ENCODE results near the gene TAF3.

The TAF3 gene

DNA sequence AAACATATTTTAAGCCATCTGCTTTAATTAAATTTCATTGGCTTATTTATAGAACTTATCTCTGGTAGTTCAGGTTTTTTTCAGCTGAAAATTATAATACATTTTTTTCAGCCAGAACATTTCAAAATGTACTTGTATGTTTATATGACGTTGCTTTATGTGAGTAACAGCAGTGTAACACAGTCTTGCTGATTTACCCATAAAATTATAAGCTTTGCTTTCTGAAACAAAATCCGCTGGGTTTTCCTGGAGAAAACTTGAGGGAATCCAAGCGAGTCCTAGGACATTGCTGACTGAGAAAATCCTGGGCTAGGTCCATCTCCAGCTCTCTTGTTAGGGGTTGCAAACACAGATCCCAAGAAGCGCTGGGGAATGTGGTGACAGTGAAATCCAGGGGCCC, 124.0 kb downstream of the TAF3 start:
- FAIRE-seq = peak; percentile 30

GRCh38 chr10:7942859-7943258, 124.6 kb downstream of the TAF3 start:
- no peak for FAIRE-seq

DNA sequence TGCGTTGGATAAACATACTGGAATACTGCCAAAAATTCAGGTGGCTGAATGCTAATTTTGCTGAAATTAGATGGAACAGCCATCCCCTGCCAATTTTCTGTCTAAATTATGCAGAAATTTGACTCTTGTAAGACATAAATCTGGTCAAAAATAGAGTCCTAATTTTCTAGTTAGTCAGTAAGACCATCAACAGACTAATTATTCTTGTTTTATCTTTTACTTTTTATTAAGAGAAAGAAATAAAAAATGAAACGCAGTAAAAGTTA, 125.8 kb downstream of the TAF3 start:
- no peak for FAIRE-seq

DNA sequence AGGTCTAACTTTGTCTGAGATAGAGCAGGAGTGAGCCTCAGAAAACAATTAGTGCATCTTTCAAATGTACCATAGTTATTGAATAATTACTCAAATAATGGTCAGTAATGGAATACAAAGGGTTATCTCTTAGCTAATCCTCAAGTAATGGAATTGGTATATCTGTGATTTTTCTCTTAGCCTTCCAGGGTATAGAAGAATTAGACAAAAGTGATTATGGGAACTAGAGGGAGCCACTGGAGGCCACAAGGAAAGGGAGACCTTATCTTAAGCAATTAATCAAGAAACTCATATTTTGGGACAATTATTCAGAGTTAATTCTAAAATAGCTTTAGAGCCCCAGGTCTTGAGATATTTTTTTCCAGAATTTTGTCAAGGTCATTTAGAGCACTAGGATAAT, 126.2 kb downstream of the TAF3 start:
- FAIRE-seq = no peak

DNA sequence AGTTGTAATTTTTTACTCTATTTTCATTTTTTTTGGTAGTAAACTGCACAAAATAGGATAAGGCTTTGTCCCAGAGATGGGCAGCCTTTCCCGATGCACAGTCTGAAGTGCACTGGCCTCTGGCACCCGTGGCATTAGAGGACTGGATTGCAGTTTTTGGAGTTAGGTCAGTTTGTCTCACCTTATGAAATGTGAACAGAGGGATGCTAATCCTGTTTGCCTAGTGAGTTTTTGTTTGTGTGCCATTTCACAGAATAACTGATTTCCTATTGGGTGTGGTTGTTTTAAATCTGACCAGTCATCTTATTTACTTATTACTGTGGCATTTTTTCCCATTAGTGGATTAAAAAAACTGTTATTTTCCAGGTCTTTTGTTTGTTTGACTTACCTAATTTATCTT, 126.7 kb downstream of the TAF3 start:
- no peak for FAIRE-seq

DNA sequence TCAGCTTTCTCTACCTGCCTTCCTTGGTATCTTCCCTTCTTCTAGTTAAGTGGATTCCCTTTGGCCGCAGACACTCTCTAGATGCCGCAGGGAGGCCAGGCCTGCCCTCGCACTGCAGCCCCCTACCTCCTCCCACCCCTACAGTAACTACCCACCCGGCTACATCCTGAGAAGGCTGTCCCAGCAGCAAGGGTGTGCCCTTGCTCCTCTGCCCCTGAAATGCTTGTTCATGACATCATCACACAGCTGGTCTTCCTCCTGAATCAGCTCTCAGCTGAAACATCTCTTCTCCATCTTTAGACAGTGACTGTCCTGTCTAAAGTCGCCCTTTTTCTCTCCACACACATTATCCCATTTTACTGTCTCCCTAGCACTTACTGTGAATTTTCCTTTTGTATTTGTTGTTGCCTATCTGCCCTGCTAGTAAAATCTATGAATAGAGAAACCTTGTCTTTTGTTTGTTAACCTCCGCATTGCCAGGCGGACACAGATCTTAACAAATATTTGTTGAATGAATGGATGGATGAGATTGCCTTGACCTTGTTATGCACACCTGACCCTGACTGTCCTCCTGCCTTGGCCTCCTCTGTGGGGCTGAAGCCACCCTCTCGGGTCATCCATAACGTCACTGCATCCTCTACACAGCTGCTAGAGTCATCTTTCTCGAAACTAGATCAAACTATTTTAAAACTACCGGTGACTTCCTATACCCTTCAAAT, 127.3 kb downstream of the TAF3 start:
- FAIRE-seq = no peak

GRCh38 chr10:7948371-7949000, 130.2 kb downstream of the TAF3 start:
- no peak for FAIRE-seq

DNA sequence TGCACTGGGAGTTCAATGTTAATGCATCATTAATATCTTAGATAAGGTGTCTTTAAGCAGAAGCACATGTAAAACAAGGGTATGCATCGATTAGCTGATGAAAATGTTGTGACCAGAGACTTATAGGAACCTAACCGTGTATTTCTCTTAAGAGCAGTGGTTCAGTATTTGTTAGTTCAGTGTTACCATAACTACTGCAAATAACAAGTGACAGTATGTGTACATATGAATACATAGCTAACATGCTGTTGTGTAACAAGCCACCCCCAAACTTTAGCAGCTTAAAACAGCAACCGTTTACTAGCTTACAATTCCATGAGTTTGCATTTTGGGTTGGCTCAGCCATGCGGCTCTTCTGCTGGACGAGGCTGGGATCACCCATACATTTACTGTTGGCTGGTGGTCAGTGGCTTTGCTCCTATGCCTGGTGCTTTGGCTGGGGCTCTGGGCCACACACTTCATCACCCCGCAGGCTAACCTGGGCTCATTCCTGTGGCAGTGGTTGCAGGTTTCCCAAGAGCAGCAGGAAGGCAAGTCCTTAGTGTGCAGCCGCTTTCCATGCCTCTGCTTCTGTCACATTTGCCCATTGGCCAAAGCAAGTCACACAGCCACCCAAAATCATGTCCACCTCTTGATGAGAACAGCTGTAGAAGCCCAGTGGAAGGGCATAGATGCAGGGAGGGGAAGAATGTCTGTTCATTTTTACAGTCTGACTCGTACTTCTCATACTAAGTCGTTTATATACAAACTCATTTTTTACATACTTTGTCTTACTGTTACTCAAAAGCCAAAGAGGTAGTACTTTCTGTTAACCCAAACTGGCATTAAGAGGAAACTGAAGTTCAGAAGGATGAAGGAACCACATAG, 132.9 kb downstream of the TAF3 start:
- FAIRE-seq = no peak

DNA sequence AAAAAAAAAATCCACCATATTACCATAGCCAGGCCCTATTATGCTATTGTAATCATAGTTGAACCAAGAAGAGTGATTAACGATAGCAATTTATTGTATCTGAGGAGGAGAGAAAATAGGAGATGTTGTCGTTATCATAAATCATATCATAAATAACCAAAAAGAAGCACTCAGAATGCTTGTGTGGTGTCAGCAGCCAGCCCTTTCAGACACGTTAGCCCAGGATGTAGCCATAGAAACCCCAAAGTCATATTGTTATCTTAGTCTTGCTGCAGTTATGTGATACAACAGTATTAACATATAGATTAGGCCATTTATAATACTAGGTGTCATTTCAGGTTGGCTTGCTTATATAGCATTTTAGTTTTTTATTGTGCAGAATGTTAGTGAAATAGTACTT, 134.0 kb downstream of the TAF3 start:
- FAIRE-seq = no peak

- no peak for FAIRE-seq
Measured at GRCh38 chr10:7953447-7953846, 135.1 kb downstream of the TAF3 start.

DNA sequence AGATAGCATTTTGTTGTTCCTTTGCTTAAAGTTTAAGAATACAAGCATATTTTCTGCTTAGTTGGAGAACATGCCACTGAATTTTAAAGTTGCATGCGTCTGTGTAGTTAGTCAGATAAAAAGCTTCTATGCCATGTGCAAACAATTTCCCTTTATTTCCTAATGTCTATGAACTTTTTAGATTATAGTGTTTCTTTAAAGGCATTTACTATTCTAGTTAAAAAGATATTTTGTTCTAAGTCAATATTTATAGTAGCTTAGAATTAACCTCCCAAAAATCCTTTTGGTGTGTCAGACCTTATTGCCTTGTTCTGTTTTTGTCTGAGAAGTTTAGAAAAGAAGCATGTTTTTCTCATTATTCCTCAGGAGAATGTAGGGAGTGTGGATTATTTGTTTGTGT, 137.1 kb downstream of the TAF3 start:
- no peak for FAIRE-seq

DNA sequence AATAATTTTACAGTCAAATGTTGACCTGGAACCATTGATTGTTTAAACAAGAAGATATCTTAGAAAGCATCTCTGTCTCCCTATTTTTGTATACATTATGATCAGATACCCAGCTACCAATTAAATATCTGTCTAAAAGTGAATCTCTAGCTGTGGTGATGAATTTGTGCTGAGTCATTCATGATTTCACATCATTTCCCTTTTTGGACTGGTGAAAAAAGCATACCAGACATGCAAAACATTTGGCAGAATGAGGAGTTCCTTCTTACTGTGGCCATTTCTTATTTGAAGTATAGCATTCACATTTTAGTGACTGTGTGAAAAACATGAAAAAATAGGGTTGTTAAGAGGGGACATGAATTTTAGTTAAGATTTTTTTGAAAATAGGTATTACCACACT, 138.2 kb downstream of the TAF3 start:
- no peak for FAIRE-seq

DNA sequence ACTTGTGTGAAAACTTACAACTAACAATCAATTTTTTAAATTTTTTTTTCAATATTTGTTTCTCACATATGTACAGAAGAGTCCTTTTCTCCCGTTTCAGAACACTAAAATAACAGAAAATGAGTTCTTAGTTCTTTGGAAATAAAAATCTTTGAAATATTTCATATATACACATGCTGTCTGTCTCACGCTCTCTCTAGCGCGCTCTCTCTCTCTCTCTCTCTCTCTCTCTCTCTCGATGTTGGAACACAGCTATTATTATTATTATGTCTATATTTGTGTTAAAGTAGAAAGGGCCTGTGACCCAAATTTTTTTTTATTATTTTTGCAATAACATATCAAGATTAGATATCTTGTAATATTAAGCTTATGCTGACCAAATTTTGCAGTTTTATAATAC, 139.3 kb downstream of the TAF3 start:
- FAIRE-seq = peak; percentile 43

DNA sequence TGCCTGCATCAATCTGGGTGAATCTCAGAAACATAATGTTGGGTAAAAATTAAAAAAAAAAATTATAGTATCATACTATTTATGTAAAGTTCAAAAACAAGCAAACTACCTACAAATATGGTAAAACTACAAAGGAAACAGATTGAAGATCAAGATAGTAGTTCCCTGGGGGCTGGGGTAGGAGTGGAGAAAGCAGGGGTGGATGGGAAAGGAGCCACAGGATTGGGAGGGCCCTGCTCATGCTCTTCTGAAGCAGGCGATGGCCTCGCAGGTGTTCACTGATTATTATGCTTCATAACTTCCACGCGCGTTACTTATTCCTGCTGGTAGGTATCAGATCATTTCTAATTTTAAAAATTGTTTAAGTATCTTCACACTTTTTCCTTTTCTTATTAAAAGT, 140.1 kb downstream of the TAF3 start:
- FAIRE-seq = no peak

- FAIRE-seq = no peak
Measured at GRCh38 chr10:7960108-7960507, 141.8 kb downstream of the TAF3 start.

DNA sequence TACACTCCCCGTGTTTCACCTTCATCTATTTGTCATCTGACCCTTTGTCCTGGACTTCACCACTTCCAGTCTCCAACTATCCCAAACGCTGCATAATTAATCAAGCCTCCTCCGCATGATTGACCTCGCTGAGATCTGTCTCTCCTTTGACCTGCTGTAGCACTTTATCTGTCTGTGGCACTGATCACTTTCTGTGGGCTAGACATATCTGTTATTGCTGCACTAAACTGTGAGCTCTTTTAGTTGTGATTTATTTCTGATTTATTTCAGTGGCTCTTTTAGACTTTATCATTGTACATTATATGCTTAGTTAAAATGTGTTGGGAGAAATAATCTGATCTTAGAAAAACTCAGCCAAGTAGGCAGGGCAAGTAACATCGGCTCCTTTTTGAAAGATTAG, 144.3 kb downstream of the TAF3 start:
- FAIRE-seq = no peak

DNA sequence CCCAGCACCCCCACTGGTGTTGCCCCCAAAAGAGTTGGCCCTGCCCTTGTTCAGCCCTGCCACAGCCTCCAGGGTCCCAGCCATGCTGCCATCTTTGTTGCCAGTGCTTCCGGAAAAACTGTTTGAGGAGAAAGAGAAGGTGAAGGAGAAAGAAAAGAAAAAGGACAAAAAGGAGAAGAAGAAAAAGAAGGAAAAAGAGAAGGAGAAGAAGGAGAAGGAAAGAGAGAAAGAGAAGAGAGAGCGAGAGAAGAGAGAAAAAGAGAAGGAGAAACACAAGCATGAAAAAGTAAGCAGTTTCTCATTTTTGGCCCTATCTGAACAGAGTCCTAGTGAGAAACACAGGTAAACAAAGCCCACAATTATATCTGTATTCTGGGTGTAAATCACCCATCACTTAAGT, 147.2 kb downstream of the TAF3 start:
- FAIRE-seq = no peak

DNA sequence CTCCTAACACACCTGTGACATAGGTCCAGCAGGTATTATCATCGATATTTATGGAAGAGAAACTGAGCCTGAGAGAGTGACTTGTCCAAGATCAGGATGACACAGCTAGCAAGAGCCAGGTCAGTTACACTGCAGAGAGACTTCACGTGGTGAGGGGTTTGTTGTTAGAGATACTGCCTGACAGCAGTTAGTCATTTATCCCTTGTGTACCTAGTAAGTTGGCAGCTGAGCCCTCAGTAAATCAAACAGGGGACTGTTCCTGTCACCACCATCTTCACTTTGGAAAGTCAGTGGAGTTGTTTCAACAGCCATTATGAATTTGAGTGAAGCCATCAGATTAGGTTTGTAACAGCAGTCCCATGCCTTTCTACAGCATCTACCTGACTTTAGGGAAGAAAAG, 148.7 kb downstream of the TAF3 start:
- no peak for FAIRE-seq

GRCh38 chr10:7968510-7969112, 150.3 kb downstream of the TAF3 start:
- FAIRE-seq = no peak

DNA sequence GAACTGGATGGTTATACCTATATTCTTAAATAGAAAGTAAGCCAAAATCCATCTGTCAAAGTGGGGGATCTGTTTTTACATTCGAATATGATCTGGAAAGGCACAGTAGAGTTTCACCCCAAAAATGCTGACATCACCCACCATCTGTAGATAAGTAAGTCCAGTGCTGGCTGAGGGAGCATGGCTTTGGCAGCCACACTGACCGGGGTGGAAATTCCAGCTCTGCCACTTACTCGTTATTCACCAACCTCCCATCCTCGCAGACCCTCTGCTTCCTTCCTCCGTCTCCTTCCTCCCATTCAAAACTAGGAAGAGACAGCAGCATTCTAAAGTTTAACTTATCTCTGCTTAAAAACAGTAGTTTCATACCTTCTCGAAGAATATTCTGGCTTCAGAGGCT, 151.3 kb downstream of the TAF3 start:
- FAIRE-seq = no peak

DNA sequence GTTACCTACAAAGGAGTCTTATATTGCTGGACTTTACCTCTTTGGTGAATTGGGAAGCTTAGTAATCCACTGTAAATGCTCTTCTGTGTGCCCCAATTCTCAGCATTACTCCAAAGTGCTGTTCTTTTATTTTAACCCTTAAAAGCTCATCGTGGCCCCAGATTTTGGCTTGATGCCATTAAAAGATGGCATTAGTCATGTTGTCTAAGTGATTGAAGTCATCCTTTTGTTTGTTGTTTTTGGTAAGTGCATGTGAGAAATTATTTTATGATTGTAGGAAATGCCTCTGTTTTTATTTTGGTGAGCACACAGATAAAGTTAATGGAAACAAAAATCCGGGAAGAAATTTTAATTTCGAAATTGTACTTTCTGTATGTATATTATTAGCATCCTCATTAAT, 153.6 kb downstream of the TAF3 start:
- no peak for FAIRE-seq

DNA sequence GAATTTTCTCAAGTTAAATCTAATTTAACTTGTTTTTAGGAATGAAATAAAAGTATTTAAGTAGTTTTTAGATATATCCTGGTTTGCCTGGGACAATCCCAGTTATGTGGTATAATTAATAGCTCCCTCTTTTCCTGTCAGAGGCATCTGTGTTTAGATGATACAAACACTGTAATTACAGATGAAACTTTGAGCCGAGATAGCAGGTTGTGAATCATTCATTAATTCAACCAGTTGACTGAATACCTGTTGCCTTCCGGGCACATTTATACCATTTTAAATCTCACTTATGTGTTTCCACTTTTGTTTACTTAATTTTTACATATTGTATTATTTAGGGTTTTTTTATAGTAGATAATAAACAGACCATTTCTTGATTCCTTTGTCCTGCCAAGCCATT, 154.1 kb downstream of the TAF3 start:
- FAIRE-seq = no peak

- FAIRE-seq = no peak
Measured at GRCh38 chr10:7980196-7980595, 161.9 kb downstream of the TAF3 start.

GRCh38 chr10:7982727-7983126, 164.4 kb downstream of the TAF3 start:
- FAIRE-seq = no peak

Data from islet of Langerhans (tissue), 1 donor.